Fibroblast of skin of scalp (primary cell): ENCODE results near the gene RUFY2. TPM values are rescaled to one million over a fixed set of nuclear protein-coding genes. Genes with fewer than 3 reads are reported as not detected.

ENCODE experiments used
- DNase-seq: peaks from one replicate; pipeline ENCODE4 v3.0.0-alpha.2; 2013
- polyA plus RNA-seq, 2 experiments: library from polyadenylated mRNA; unstranded; fragments of 120-200 nt; gene quantifications; one replicate each; pipeline ENCODE4 v1.2.1, GENCODE V29; 2013; ENCODE audit not compliant: insufficient read length in 2 of 2

Gene RUFY2
- 13.6 TPM for polyA plus RNA-seq (2013, experiment 1 of 2; ENCODE audit: insufficient read length)
- polyA plus RNA-seq (2013, experiment 2 of 2; ENCODE audit: insufficient read length) = 16.2 TPM

- DNase-seq = peak; percentile 86
These were observed at the start of gene RUFY2 for GRCh38 chr10:68406815-68407548. RUFY2 (minus strand) TSS chr10:68407277; CDS start chr10:68407189, 88 bp downstream.

GRCh38 chr10:68449698-68450097 is 42.6 kb upstream of the RUFY2 start:
- peak; percentile 76 for DNase-seq

- no peak for DNase-seq
These were observed 39.1 kb upstream of the RUFY2 start for GRCh38 chr10:68446179-68446578.

GRCh38 chr10:68442971-68443370 is 35.9 kb upstream of the RUFY2 start:
- DNase-seq = no peak

- no peak for DNase-seq
These were observed 33.8 kb upstream of the RUFY2 start for GRCh38 chr10:68440898-68441297.

GRCh38 chr10:68435803-68436202 is 28.7 kb upstream of the RUFY2 start:
- DNase-seq = no peak

GRCh38 chr10:68434657-68435056 is 27.6 kb upstream of the RUFY2 start:
- peak; percentile 0 for DNase-seq

GRCh38 chr10:68428396-68429104 is 21.5 kb upstream of the RUFY2 start:
- DNase-seq = no peak

GRCh38 chr10:68424454-68425014 is 17.5 kb upstream of the RUFY2 start:
- DNase-seq = no peak

- DNase-seq = no peak
These were observed 16.4 kb upstream of the RUFY2 start for GRCh38 chr10:68423522-68423921.

GRCh38 chr10:68419376-68419775 is 12.3 kb upstream of the RUFY2 start:
- no peak for DNase-seq

- DNase-seq = no peak
These were observed 1.9 kb upstream of the RUFY2 start for GRCh38 chr10:68408898-68409518.

GRCh38 chr10:68406111-68406814 is 814 bp downstream of the RUFY2 start:
- DNase-seq = peak; percentile 61

GRCh38 chr10:68403701-68404100 is 3.4 kb downstream of the RUFY2 start:
- DNase-seq = no peak

GRCh38 chr10:68402276-68402675 is 4.8 kb downstream of the RUFY2 start:
- peak; percentile 19 for DNase-seq

GRCh38 chr10:68397005-68397404 is 10.1 kb downstream of the RUFY2 start:
- DNase-seq = no peak

- no peak for DNase-seq
These were observed 21.3 kb downstream of the RUFY2 start for GRCh38 chr10:68385740-68386139.

- no peak for DNase-seq
These were observed 35.5 kb downstream of the RUFY2 start for GRCh38 chr10:68371604-68372003.

GRCh38 chr10:68367121-68367520 is 40.0 kb downstream of the RUFY2 start:
- DNase-seq = no peak

- no peak for DNase-seq
These were observed 40.5 kb downstream of the RUFY2 start for GRCh38 chr10:68366600-68366999.

- DNase-seq = no peak
These were observed 41.5 kb downstream of the RUFY2 start for GRCh38 chr10:68365611-68366010.

GRCh38 chr10:68364101-68364886 is 42.8 kb downstream of the RUFY2 start:
- DNase-seq = peak; percentile 37
